GM12878 (cell line): ENCODE results near the gene SEMA4D. TPM values are rescaled to one million over a fixed set of nuclear protein-coding genes. Genes with fewer than 3 reads are reported as not detected.

Source experiments
- ATF3 ChIP-seq: IDR thresholded peaks from 2 replicates; pipeline ENCODE4 v1.6.1; 2011; ENCODE audit warnings: low read depth, mild to moderate bottlenecking, low read length, moderate library complexity, borderline replicate concordance; ENCODE audit errors: extremely low read depth
- ATF7 ChIP-seq: fragments of 450-650 bp; IDR thresholded peaks from 2 replicates; pipeline ENCODE4 v1.6.1; 2016; ENCODE audit warnings: low read depth, mild to moderate bottlenecking
- BHLHE40 ChIP-seq, 2 experiments: fragments of 450-650 bp in 1 of 2; IDR thresholded peaks; 2 replicates each; pipeline ENCODE4 v1.6.1; 2011 to 2017; ENCODE audit warnings: low read depth in 2 of 2, borderline replicate concordance in 1 of 2, improper control_type of control experiment in 1 of 2, low read length in 1 of 2, mild to moderate bottlenecking in 1 of 2
- BMI1 ChIP-seq: fragments of 450-650 bp; IDR thresholded peaks from 2 replicates; pipeline ENCODE4 v1.6.1; 2016; ENCODE audit warnings: mild to moderate bottlenecking, moderate library complexity, borderline replicate concordance
- CBFB ChIP-seq: IDR thresholded peaks from 2 replicates; pipeline ENCODE4 v1.6.1; 2016; ENCODE audit warnings: antibody characterized with exemption, low read depth
- CHD1 ChIP-seq: IDR thresholded peaks from 2 replicates; pipeline ENCODE4 v1.6.1; 2012; ENCODE audit warnings: low read depth, low read length, improper control_type of control experiment
- CREM ChIP-seq: IDR thresholded peaks from 2 replicates; pipeline ENCODE4 v1.6.1; 2014; ENCODE audit warnings: antibody characterized with exemption, low read depth
- E2F4 ChIP-seq: IDR thresholded peaks from 2 replicates; pipeline ENCODE4 v1.6.1; 2012; ENCODE audit warnings: low read depth, low read length, improper control_type of control experiment
- FOXM1 ChIP-seq: IDR thresholded peaks from 2 replicates; pipeline ENCODE4 v1.6.1; 2012; ENCODE audit warnings: low read depth, mild to moderate bottlenecking, inconsistent platforms, low read length, moderate library complexity
- HCFC1 ChIP-seq: fragments of 150-350 bp; IDR thresholded peaks from 2 replicates; pipeline ENCODE4 v1.6.1; 2014; ENCODE audit warnings: low read length
- IKZF1 ChIP-seq: fragments of 450-650 bp; conservative IDR thresholded peaks from 2 replicates; pipeline ENCODE4 v1.6.1; 2017; ENCODE audit warnings: antibody characterized with exemption, mild to moderate bottlenecking
- MYB ChIP-seq: fragments of 150-350 bp; IDR thresholded peaks from 2 replicates; pipeline ENCODE4 v1.6.1; 2014; ENCODE audit warnings: mild to moderate bottlenecking, low read depth, low read length, borderline replicate concordance
- NFYA ChIP-seq: IDR thresholded peaks from 2 replicates; pipeline ENCODE4 v1.6.1; 2011; ENCODE audit warnings: low read depth, mild to moderate bottlenecking, low read length, improper control_type of control experiment, borderline replicate concordance
- PKNOX1 ChIP-seq: fragments of 450-650 bp; IDR thresholded peaks from 2 replicates; pipeline ENCODE4 v1.6.1; 2016; ENCODE audit warnings: mild to moderate bottlenecking
- POU2F2 ChIP-seq: IDR thresholded peaks from 3 replicates; pipeline ENCODE4 v1.6.1; 2011; ENCODE audit warnings: low read depth, mild to moderate bottlenecking, low read length, borderline replicate concordance
- RCOR1 ChIP-seq: conservative IDR thresholded peaks from 2 replicates; pipeline ENCODE4 v1.6.1; 2012; ENCODE audit warnings: low read depth, low read length, improper control_type of control experiment
- RFX5 ChIP-seq: IDR thresholded peaks from 2 replicates; pipeline ENCODE4 v1.6.1; 2011; ENCODE audit warnings: low read depth, low read length, improper control_type of control experiment
- SIX5 ChIP-seq: IDR thresholded peaks from 2 replicates; pipeline ENCODE4 v1.6.1; 2011; ENCODE audit warnings: mild to moderate bottlenecking, low read depth, low read length, moderate library complexity; ENCODE audit not compliant: severe bottlenecking
- SPI1 ChIP-seq: IDR thresholded peaks from 2 replicates; pipeline ENCODE4 v1.6.1; 2011; ENCODE audit warnings: low read depth, mild to moderate bottlenecking, low read length, moderate library complexity, borderline replicate concordance; ENCODE audit not compliant: insufficient read depth
- SREBF1 ChIP-seq: IDR thresholded peaks from 2 replicates; pipeline ENCODE4 v1.6.1; 2012; ENCODE audit warnings: mild to moderate bottlenecking, low read length
- SREBF2 ChIP-seq: IDR thresholded peaks from 2 replicates; pipeline ENCODE4 v1.6.1; 2012; ENCODE audit warnings: mild to moderate bottlenecking, low read length
- SRF ChIP-seq, 2 experiments: IDR thresholded peaks; 2 replicates each; pipeline ENCODE4 v1.6.1; 2011; ENCODE audit warnings: low read depth in 2 of 2, low read length in 2 of 2, mild to moderate bottlenecking in 1 of 2, moderate library complexity in 1 of 2
- STAT1 ChIP-seq: fragments of 450-650 bp; conservative IDR thresholded peaks from 2 replicates; pipeline ENCODE4 v1.6.1; 2014; ENCODE audit warnings: antibody characterized with exemption, mild to moderate bottlenecking
- SUPT20H ChIP-seq: IDR thresholded peaks from 2 replicates; pipeline ENCODE4 v1.6.1; 2011; ENCODE audit warnings: low read depth, mild to moderate bottlenecking, low read length, moderate library complexity, borderline replicate concordance; ENCODE audit not compliant: control insufficient read depth
- TCF7 ChIP-seq: IDR thresholded peaks from 2 replicates; pipeline ENCODE4 v1.6.1; 2014; ENCODE audit warnings: antibody characterized with exemption, borderline replicate concordance
- ZNF217 ChIP-seq: fragments of 450-650 bp; IDR thresholded peaks from 2 replicates; pipeline ENCODE4 v1.6.1; 2017; ENCODE audit warnings: antibody characterized with exemption, mild to moderate bottlenecking
- ZNF622 ChIP-seq: fragments of 450-650 bp; IDR thresholded peaks from 2 replicates; pipeline ENCODE4 v1.6.1; 2017; ENCODE audit warnings: mild to moderate bottlenecking, inconsistent platforms
- ZZZ3 ChIP-seq: IDR thresholded peaks from 2 replicates; pipeline ENCODE4 v1.6.1; 2011; ENCODE audit warnings: low read depth; ENCODE audit not compliant: control insufficient read depth, insufficient read length
- polyA plus RNA-seq, 11 experiments: library from polyadenylated mRNA; depleted of rRNA in 4 of 11; unstranded in 6 of 11; stranded (reverse) in 5 of 11; fragments of >200 nt; fragmentation: Nextera tagmentation in 4 of 11; fragmentation: Illumina TruSeq in 1 of 11; extraction: Ambion mirVana in 4 of 11; extraction: Trizol in 1 of 11; gene quantifications; 1 replicate in 1 of 11; 2 replicates in 10 of 11; pipeline versions ENCODE4 v1.2.1 to v1.2.3, GENCODE V29; 2011 to 2016; ENCODE audit warnings: inconsistent platforms in 2 of 11, missing spikeins in 2 of 11, low read depth in 1 of 11
- total RNA-seq, 4 experiments: library from RNA; depleted of rRNA in 3 of 4; stranded (reverse); fragments of >200 nt in 3 of 4; fragmentation: Illumina TruSeq in 1 of 4; extraction: Trizol in 1 of 4; gene quantifications; 2 replicates each; pipeline versions ENCODE4 v1.2.1 to v1.2.3, GENCODE V29; 2013 to 2021
- TF ChIP-seq, protein P1 (sequence below): IDR thresholded peaks from 2 replicates; pipeline ENCODE4 v1.6.1; 2011; ENCODE audit warnings: mild to moderate bottlenecking, low read depth, low read length, moderate library complexity; ENCODE audit not compliant: insufficient replicate concordance

The SEMA4D gene
- total and polyA plus RNA-seq, 10 of the 15 experiments (the other 5 are each of a cell fraction or from before 2014, with no cell fraction given) = 15.1 to 136 (median 39.6) TPM

GRCh38 chr9:89489548-89490530 lies 8.1 kb downstream of the SEMA4D start (continued):
- TF ChIP-seq SPI1 = no peak
- no peak for TF ChIP-seq BMI1
- no peak for TF ChIP-seq TCF7
- no peak for TF ChIP-seq ATF3
- no peak for TF ChIP-seq BHLHE40 (IDR thresholded peaks at IDR 0.05; ENCODE audit: borderline replicate concordance in 1 of 2, low read depth in 2 of 2, low read length in 1 of 2)
- TF ChIP-seq PKNOX1 = no peak
- peak; percentile 97 for TF ChIP-seq RFX5
- no peak for TF ChIP-seq ZZZ3
- TF ChIP-seq ZNF217 = no peak
- TF ChIP-seq HCFC1 = no peak
- no peak for TF ChIP-seq SIX5
- TF ChIP-seq SUPT20H = no peak
- TF ChIP-seq CREM = peak; percentile 81
- TF ChIP-seq POU2F2 = no peak
- no peak for TF ChIP-seq MYB
- TF ChIP-seq CHD1 = no peak
- no peak for TF ChIP-seq RCOR1
- TF ChIP-seq SRF (IDR thresholded peaks at IDR 0.05; ENCODE audit: low read depth in 2 of 2, low read length in 2 of 2) = no peak
- TF ChIP-seq, protein P1, sequence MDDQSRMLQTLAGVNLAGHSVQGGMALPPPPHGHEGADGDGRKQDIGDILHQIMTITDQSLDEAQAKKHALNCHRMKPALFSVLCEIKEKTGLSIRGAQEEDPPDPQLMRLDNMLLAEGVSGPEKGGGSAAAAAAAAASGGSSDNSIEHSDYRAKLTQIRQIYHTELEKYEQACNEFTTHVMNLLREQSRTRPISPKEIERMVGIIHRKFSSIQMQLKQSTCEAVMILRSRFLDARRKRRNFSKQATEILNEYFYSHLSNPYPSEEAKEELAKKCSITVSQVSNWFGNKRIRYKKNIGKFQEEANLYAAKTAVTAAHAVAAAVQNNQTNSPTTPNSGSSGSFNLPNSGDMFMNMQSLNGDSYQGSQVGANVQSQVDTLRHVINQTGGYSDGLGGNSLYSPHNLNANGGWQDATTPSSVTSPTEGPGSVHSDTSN = no peak
- no peak for TF ChIP-seq E2F4
- no peak for TF ChIP-seq FOXM1
- TF ChIP-seq CBFB = no peak
- no peak for TF ChIP-seq SREBF1
- TF ChIP-seq STAT1 = no peak
- TF ChIP-seq ATF7 = no peak
- TF ChIP-seq ZNF622 = no peak
- TF ChIP-seq NFYA = no peak
- TF ChIP-seq IKZF1 = no peak
- no peak for TF ChIP-seq SREBF2
